ENCODE measurements around the gene HEXIM2.

The HEXIM2 gene

GRCh38 chr17:45161288-45162024 is at the start of gene HEXIM2 (continued):
- TF ChIP-seq PRDM10 (tag by site-specific recombination; IDR thresholded peaks at IDR 0.05): peak; percentile 90
- no peak for TF ChIP-seq TRIM28 (IDR thresholded peaks at IDR 0.05; ENCODE audit: borderline replicate concordance, low read length)
- no peak; the same call in 1 of the 2 replicates for TF ChIP-seq FEZF1 (tag by site-specific recombination; IDR thresholded peaks at IDR 0.05)
- TF ChIP-seq ZNF785 (tag by site-specific recombination; IDR thresholded peaks at IDR 0.05): peak; percentile 88
- TF ChIP-seq PRDM6 (tag by site-specific recombination; IDR thresholded peaks at IDR 0.05): no peak
- TF ChIP-seq ZNF184 (tag by site-specific recombination; IDR thresholded peaks at IDR 0.05): peak; percentile 54; the same call in 1 of the 2 replicates
- no peak for TF ChIP-seq ZNF555 (tag by site-specific recombination; conservative IDR thresholded peaks at IDR 0.05)
- TF ChIP-seq ZBTB11 (tag by site-specific recombination; conservative IDR thresholded peaks at IDR 0.05; ENCODE audit: low read depth): no peak; the same call in 1 of the 2 replicates
- TF ChIP-seq ZNF335 (tag by site-specific recombination; conservative IDR thresholded peaks at IDR 0.05): peak; percentile 91
- no peak for TF ChIP-seq ZNF426 (tag by site-specific recombination; IDR thresholded peaks at IDR 0.05)
- no peak; the same call in 1 of the 2 replicates for TF ChIP-seq HOXD13 (CRISPR knock-in tag; IDR thresholded peaks at IDR 0.05; ENCODE audit: borderline replicate concordance)
- peak; percentile 55; the same call in 1 of the 2 replicates for TF ChIP-seq ZFHX2 (tag by site-specific recombination; conservative IDR thresholded peaks at IDR 0.05)
- TF ChIP-seq ZNF404 (tag by site-specific recombination; IDR thresholded peaks at IDR 0.05): no peak
- peak; percentile 66; the same call in 1 of the 2 replicates for TF ChIP-seq ZNF169 (tag by site-specific recombination; IDR thresholded peaks at IDR 0.05)
- peak; percentile 19; the same call in 1 of the 2 replicates for TF ChIP-seq ZBTB6 (tag by site-specific recombination; IDR thresholded peaks at IDR 0.05)
- peak; percentile 74 for TF ChIP-seq ZNF423 (tag by site-specific recombination; IDR thresholded peaks at IDR 0.05)
- TF ChIP-seq ZNF585B (tag by site-specific recombination; IDR thresholded peaks at IDR 0.05): no peak
- no peak for TF ChIP-seq ZNF658 (tag by site-specific recombination; IDR thresholded peaks at IDR 0.05)
- peak; percentile 100 for TF ChIP-seq YY2 (tag by site-specific recombination; IDR thresholded peaks at IDR 0.05)
- no peak for TF ChIP-seq ZNF560 (tag by site-specific recombination; IDR thresholded peaks at IDR 0.05; ENCODE audit: borderline replicate concordance)
- TF ChIP-seq, protein P1, sequence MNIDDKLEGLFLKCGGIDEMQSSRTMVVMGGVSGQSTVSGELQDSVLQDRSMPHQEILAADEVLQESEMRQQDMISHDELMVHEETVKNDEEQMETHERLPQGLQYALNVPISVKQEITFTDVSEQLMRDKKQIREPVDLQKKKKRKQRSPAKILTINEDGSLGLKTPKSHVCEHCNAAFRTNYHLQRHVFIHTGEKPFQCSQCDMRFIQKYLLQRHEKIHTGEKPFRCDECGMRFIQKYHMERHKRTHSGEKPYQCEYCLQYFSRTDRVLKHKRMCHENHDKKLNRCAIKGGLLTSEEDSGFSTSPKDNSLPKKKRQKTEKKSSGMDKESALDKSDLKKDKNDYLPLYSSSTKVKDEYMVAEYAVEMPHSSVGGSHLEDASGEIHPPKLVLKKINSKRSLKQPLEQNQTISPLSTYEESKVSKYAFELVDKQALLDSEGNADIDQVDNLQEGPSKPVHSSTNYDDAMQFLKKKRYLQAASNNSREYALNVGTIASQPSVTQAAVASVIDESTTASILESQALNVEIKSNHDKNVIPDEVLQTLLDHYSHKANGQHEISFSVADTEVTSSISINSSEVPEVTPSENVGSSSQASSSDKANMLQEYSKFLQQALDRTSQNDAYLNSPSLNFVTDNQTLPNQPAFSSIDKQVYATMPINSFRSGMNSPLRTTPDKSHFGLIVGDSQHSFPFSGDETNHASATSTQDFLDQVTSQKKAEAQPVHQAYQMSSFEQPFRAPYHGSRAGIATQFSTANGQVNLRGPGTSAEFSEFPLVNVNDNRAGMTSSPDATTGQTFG (tag by site-specific recombination; IDR thresholded peaks at IDR 0.05; ENCODE audit: borderline replicate concordance): peak; percentile 72; the same call in 1 of the 2 replicates
- peak; percentile 45; the same call in 1 of the 2 replicates for TF ChIP-seq ZFP3 (tag by site-specific recombination; IDR thresholded peaks at IDR 0.05; ENCODE audit: low read depth)
- TF ChIP-seq ZNF37A (tag by site-specific recombination; IDR thresholded peaks at IDR 0.05): no peak
- no peak for TF ChIP-seq ZNF521 (tag by site-specific recombination; IDR thresholded peaks at IDR 0.05)
- TF ChIP-seq SCRT1 (tag by site-specific recombination; IDR thresholded peaks at IDR 0.05; ENCODE audit: borderline replicate concordance): no peak
- peak; percentile 96 for TF ChIP-seq ZXDB (tag by site-specific recombination; IDR thresholded peaks at IDR 0.05)
- TF ChIP-seq MZF1 (tag by site-specific recombination; IDR thresholded peaks at IDR 0.05; ENCODE audit: borderline replicate concordance): peak; percentile 56
- TF ChIP-seq ZNF248 (tag by site-specific recombination; IDR thresholded peaks at IDR 0.05): no peak

Data from HEK293 (cell line).